ENCODE data around the gene SKIC8. TPM values are rescaled to one million over a fixed set of nuclear protein-coding genes. Genes with fewer than 3 reads are reported as not detected.
A peak's percentile ranks its signal among the peaks of the same experiment; 100 is the strongest.

Gene SKIC8
- total RNA-seq, 1 donor from 2014 or later, result 56.0 TPM

GRCh38 chr15:78291052-78291451 is 8.4 kb downstream of the SKIC8 start:
- no peak for DNase-seq (ENCODE audit: low read depth, low spot score)
- TF ChIP-seq CTCF (conservative IDR thresholded peaks at IDR 0.05), result no peak
- no peaks in the 10 kb centered on the region for H3K4me1 Mint-ChIP-seq
- no peaks in the 10 kb centered on the region for H3K36me3 Mint-ChIP-seq (ENCODE audit: low read depth)
- no peak overlapping the region for H3K27ac Mint-ChIP-seq (ENCODE audit: unreplicated experiment)
- no peaks in the 10 kb centered on the region for H3K27me3 Mint-ChIP-seq (ENCODE audit: low read depth)
- H3K9me3 Mint-ChIP-seq, result no peaks in the 10 kb centered on the region
- no peak overlapping the region for H3K4me3 Mint-ChIP-seq

DNA sequence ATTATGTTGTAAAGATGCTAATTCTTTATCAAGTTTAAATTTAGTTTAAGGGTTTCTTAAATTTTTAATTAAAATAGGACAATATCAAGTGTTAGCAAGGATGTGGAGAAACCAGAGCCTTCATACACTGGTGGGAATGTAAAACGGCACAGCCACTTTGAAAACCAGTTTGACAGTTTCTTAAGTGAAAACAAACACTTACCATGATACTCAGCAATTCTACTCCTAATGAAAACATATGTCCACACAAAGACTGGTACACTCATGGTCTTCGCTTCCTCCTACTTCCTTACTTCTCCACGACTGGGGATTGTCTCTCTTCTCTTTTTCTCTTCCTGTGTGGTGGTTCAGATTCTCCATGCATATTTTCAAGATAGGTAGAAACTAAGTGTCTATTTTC is 9.2 kb downstream of the SKIC8 start:
- Mint-ChIP-seq H3K27ac (ENCODE audit: unreplicated experiment) (no peak overlapping the region), H3K9me3 (no peaks in the 10 kb centered on the region), H3K36me3 (ENCODE audit: low read depth) (no peaks in the 10 kb centered on the region), H3K4me3 (no peak overlapping the region), H3K4me1 (no peaks in the 10 kb centered on the region), H3K27me3 (ENCODE audit: low read depth) (no peaks in the 10 kb centered on the region)
- no peak for TF ChIP-seq CTCF (conservative IDR thresholded peaks at IDR 0.05)
- DNase-seq (ENCODE audit: low read depth, low spot score), result no peak

GRCh38 chr15:78284758-78285157 is 14.7 kb downstream of the SKIC8 start:
- peak; percentile 41 for TF ChIP-seq CTCF (conservative IDR thresholded peaks at IDR 0.05)
- H3K4me3 Mint-ChIP-seq, result no peak overlapping the region
- no peak overlapping the region for H3K27ac Mint-ChIP-seq (ENCODE audit: unreplicated experiment)
- peaks cover 2% of the 10 kb centered on the region for H3K36me3 Mint-ChIP-seq (ENCODE audit: low read depth)
- no peaks in the 10 kb centered on the region for H3K27me3 Mint-ChIP-seq (ENCODE audit: low read depth)
- no peaks in the 10 kb centered on the region for H3K4me1 Mint-ChIP-seq
- no peak for DNase-seq (ENCODE audit: low read depth, low spot score)
- H3K9me3 Mint-ChIP-seq, result no peaks in the 10 kb centered on the region

DNA sequence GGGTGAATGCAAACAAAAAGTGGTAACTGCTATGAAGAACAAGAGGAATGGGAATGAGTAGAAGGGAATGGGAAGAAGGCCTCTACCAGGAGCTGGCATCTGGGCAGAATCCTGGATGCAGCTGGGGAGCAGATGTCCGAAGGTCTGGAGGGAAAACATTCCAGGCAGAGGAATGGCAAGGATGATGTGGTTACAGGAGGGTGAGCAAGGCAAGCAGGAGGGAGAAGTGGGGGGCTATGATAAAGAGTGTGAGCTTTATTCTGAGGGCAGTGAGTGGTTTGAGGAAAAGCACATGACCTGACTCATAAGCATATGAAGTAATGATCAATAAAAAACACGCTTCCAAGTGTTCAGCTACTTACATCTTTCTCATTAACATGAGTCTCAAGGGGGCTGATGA is 17.1 kb downstream of the SKIC8 start:
- no peaks in the 10 kb centered on the region for H3K4me1 Mint-ChIP-seq
- H3K27ac Mint-ChIP-seq (ENCODE audit: unreplicated experiment), result no peak overlapping the region
- H3K4me3 Mint-ChIP-seq, result no peak overlapping the region
- no peak for DNase-seq (ENCODE audit: low read depth, low spot score)
- TF ChIP-seq CTCF (conservative IDR thresholded peaks at IDR 0.05), result no peak
- H3K36me3 Mint-ChIP-seq (ENCODE audit: low read depth), result peaks cover 2% of the 10 kb centered on the region
- H3K27me3 Mint-ChIP-seq (ENCODE audit: low read depth), result no peaks in the 10 kb centered on the region
- H3K9me3 Mint-ChIP-seq, result no peaks in the 10 kb centered on the region

- Mint-ChIP-seq H3K9me3 (no peaks in the 10 kb centered on the region), H3K27ac (ENCODE audit: unreplicated experiment) (no peak overlapping the region), H3K4me1 (no peaks in the 10 kb centered on the region), H3K4me3 (no peak overlapping the region), H3K27me3 (ENCODE audit: low read depth) (no peaks in the 10 kb centered on the region), H3K36me3 (ENCODE audit: low read depth) (peaks cover 2% of the 10 kb centered on the region)
- TF ChIP-seq CTCF (conservative IDR thresholded peaks at IDR 0.05), result no peak
- DNase-seq (ENCODE audit: low read depth, low spot score), result no peak
These were observed 18.9 kb downstream of the SKIC8 start for GRCh38 chr15:78280319-78281072.
